OCI-LY3 (cell line): ENCODE data around the gene ANKS1A.

Source experiments
- H2AFZ ChIP-seq: fragments of 200-600, 300-600 bp; shearing (Covaris generic); 2 replicates; pipeline ENCODE4 v1.6.0; 2014; ENCODE audit warnings: antibody characterized with exemption, low read depth, low read length
- H3K27ac ChIP-seq: fragments of 200-600, 300-600 bp; sonication (generic); 2 replicates; pipeline ENCODE4 v1.5.1; 2014; ENCODE audit warnings: mild to moderate bottlenecking, low read length, moderate library complexity, mixed read lengths
- H3K27me3 ChIP-seq: fragments of 200-600, 300-600 bp; sonication (generic); 2 replicates; pipeline ENCODE4 v1.6.1; 2014; ENCODE audit warnings: low read depth, low read length, mixed read lengths
- H3K36me3 ChIP-seq: fragments of 200-600, 300-600 bp; sonication (generic); replicated peaks from 2 replicates; pipeline ENCODE3; 2014; ENCODE audit warnings: low read depth, low read length, mixed read lengths
- H3K4me1 ChIP-seq: fragments of 300-600, 200-600 bp; sonication (generic); 2 replicates; pipeline ENCODE4 v1.6.1; 2014; ENCODE audit warnings: low read length, mixed read lengths
- H3K4me2 ChIP-seq: fragments of 200-600, 300-600 bp; sonication (generic); 2 replicates; pipeline ENCODE4 v1.6.1; 2014; ENCODE audit warnings: low read length, mixed read lengths
- H3K4me3 ChIP-seq: fragments of 300-600, 200-600 bp; sonication (generic); 2 replicates; pipeline ENCODE4 v1.5.1; 2014; ENCODE audit warnings: antibody characterized with exemption, mild to moderate bottlenecking, low read length, moderate library complexity
- H3K79me2 ChIP-seq: fragments of 300-600, 200-600 bp; shearing (Covaris generic); 2 replicates; pipeline ENCODE4 v1.6.1; 2014; ENCODE audit warnings: mild to moderate bottlenecking, low read length, mixed read lengths
- H3K9ac ChIP-seq: fragments of 300-600, 200-600 bp; shearing (Covaris generic); 2 replicates; pipeline ENCODE4 v1.6.0; 2014; ENCODE audit warnings: mild to moderate bottlenecking, low read length, moderate library complexity
- H3K9me3 ChIP-seq: fragments of 200-600, 300-600 bp; shearing (Covaris generic); 2 replicates; pipeline ENCODE4 v1.6.1; 2014; ENCODE audit warnings: low read length, mixed read lengths; ENCODE audit not compliant: insufficient read depth
- H4K20me1 ChIP-seq: fragments of 200-600, 300-600 bp; sonication (generic); 2 replicates; pipeline ENCODE4 v1.6.1; 2016; ENCODE audit warnings: low read length, mixed read lengths; ENCODE audit not compliant: insufficient read depth
- EZH2phosphoT487 ChIP-seq: fragments of 200-600 bp; shearing (Covaris generic); IDR thresholded peaks from 2 replicates; pipeline ENCODE4 v1.6.1; 2018; ENCODE audit warnings: antibody characterized with exemption, mixed run types, low read depth
- TF ChIP-seq, protein P1 (sequence below): fragments of 200-600, 300-600 bp; sonication (generic); IDR thresholded peaks from 2 replicates; pipeline ENCODE4 v1.5.1; 2014; ENCODE audit warnings: antibody characterized with exemption, low read length, low read depth

The ANKS1A gene

DNA sequence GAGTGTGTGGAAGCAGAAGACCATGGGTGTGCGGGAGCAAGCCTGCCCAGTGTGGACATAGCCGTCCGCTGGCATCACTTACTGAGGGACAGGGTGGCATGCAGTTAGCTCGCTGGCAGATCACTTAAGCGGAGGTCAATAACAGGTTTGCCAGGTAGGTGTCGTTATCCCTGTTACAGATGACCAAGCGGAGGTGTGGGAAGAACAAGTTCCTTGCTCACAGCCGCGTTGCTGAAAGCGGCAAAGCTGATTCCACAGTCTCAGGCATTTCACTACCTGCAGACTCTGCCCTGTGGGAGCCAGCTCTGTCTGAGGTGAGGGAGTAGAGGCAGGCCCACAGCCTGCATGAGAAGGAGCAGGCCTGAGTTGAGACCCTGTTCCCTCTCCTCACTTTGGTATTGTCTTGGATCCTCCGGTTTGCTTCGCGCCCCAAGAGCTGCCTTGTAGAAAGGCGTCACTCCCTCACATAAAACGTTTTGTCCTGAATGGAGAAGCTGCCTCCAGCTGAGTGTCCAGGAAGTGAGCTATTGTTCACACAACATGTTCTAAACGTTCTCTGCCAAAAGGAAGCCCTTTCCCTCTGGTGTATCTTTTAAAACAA, 155.2 kb downstream of the ANKS1A start:
- H3K36me3 ChIP-seq, result no peaks in the 10 kb centered on the region
- H3K79me2 ChIP-seq, result no peaks in the 10 kb centered on the region
- no peak for TF ChIP-seq EZH2phosphoT487
- TF ChIP-seq, protein P1, sequence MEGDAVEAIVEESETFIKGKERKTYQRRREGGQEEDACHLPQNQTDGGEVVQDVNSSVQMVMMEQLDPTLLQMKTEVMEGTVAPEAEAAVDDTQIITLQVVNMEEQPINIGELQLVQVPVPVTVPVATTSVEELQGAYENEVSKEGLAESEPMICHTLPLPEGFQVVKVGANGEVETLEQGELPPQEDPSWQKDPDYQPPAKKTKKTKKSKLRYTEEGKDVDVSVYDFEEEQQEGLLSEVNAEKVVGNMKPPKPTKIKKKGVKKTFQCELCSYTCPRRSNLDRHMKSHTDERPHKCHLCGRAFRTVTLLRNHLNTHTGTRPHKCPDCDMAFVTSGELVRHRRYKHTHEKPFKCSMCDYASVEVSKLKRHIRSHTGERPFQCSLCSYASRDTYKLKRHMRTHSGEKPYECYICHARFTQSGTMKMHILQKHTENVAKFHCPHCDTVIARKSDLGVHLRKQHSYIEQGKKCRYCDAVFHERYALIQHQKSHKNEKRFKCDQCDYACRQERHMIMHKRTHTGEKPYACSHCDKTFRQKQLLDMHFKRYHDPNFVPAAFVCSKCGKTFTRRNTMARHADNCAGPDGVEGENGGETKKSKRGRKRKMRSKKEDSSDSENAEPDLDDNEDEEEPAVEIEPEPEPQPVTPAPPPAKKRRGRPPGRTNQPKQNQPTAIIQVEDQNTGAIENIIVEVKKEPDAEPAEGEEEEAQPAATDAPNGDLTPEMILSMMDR, result no peak
- H4K20me1 ChIP-seq, result no peaks in the 10 kb centered on the region
- H3K4me3 ChIP-seq, result no peak overlapping the region
- H3K27ac ChIP-seq, result no peak overlapping the region
- peaks cover 9% of the 10 kb centered on the region; the same call in 1 of the 2 replicates for H3K4me1 ChIP-seq
- no peaks in the 10 kb centered on the region for H3K9me3 ChIP-seq
- no peak overlapping the region for H2AFZ ChIP-seq
- H3K4me2 ChIP-seq, result no peak overlapping the region
- H3K9ac ChIP-seq, result no peak overlapping the region
- no peaks in the 10 kb centered on the region for H3K27me3 ChIP-seq

DNA sequence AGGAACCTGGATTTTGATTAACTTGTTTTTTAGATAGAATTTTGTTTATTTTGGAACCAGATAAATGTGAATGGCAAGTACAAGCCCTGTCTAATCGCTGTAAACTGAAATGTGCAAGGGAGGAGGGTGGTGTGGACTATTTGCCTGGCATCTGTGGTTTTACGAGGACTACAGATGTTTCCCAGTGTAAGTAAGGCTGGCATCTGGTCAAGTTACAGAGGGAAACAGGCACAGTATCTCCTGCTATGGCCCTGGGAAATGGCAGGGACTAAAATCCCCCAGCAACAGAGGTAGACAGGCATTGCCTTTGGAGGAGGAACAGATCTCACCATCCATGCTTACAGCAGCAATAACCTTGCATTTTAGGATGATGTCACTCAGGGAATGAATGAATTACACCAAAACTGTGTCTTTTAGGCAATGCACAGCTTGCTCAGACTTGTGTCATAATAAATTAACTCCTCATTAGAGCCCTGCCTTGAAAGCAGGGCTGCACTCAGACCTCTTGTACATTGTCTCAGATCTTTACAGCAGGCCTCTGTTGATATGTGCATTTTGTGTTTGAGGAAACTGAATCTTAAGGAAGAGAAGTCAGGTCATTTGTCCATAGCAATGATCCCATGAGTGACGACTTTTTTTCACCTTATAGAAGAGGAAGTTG, 155.8 kb downstream of the ANKS1A start:
- Histone ChIP-seq H3K36me3 (no peaks in the 10 kb centered on the region), H3K27me3 (no peaks in the 10 kb centered on the region), H3K4me3 (no peak overlapping the region), H3K4me2 (no peak overlapping the region), H3K9ac (no peak overlapping the region), H3K79me2 (no peaks in the 10 kb centered on the region), H3K4me1 (peaks cover 9% of the 10 kb centered on the region; the same call in 1 of the 2 replicates), H2AFZ (no peak overlapping the region), H3K27ac (no peak overlapping the region), H4K20me1 (no peaks in the 10 kb centered on the region), H3K9me3 (no peaks in the 10 kb centered on the region)
- no peak for TF ChIP-seq EZH2phosphoT487
- TF ChIP-seq, protein P1, result no peak

DNA sequence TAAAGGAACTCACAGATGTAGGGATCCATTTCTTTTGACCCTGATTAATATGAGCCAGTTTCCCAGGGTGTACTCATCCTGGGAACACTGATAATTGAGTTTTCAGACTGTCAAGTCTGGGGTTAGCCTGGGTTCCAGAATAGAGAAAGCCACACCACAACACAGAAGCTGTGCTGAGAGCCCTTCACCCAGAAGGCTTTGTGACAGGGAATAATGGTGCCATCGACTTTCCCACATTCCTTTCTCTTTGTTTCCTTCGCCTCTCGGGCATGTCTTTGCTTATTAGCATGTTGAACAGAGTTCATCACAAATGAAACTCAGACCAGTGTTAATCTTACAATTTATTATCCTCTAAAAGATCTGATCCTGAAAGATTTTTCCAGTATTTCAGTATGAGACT, 157.0 kb downstream of the ANKS1A start:
- H2AFZ ChIP-seq, result no peak overlapping the region
- peaks cover 9% of the 10 kb centered on the region; the same call in 1 of the 2 replicates for H3K4me1 ChIP-seq

DNA sequence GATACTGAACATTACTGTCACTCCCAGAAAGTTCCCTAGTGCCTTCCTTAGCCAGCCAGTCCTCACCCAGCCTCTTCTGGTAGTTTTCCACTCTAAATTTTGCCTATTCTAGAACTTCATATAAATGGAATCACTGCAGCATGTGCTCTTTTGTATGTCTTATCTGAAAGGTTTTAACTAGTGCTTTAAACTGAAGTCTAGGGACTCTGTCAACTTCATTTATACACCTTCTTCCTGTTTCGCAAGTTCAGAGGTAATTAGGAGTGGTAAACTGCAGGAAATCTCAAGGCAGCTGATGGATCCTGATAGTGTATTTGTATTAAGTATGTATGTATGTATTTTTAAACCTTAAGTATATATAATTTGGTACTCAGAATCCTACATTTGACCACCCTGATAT, 157.8 kb downstream of the ANKS1A start:
- Histone ChIP-seq H3K4me3 (no peak overlapping the region), H3K9me3 (no peaks in the 10 kb centered on the region), H3K9ac (no peak overlapping the region), H3K36me3 (no peaks in the 10 kb centered on the region), H3K4me2 (no peak overlapping the region), H4K20me1 (no peaks in the 10 kb centered on the region), H3K4me1 (peaks cover 9% of the 10 kb centered on the region; the same call in 1 of the 2 replicates), H2AFZ (no peak overlapping the region), H3K27me3 (no peaks in the 10 kb centered on the region), H3K79me2 (no peaks in the 10 kb centered on the region), H3K27ac (no peak overlapping the region)
- no peak for TF ChIP-seq EZH2phosphoT487
- TF ChIP-seq, protein P1, result no peak

More for the DNA sequence above, 157.0 kb downstream of the ANKS1A start:
- Histone ChIP-seq H3K79me2 (no peaks in the 10 kb centered on the region), H3K27ac (no peak overlapping the region), H3K4me2 (no peak overlapping the region), H3K36me3 (no peaks in the 10 kb centered on the region), H3K27me3 (no peaks in the 10 kb centered on the region), H4K20me1 (no peaks in the 10 kb centered on the region), H3K9ac (no peak overlapping the region), H3K4me3 (no peak overlapping the region), H3K9me3 (no peaks in the 10 kb centered on the region)
- TF ChIP-seq, protein P1, result no peak
- no peak for TF ChIP-seq EZH2phosphoT487
